PC-9 (cell line): ENCODE measurements around the gene ELF4. TPM values are rescaled to one million over a fixed set of nuclear protein-coding genes. Genes with fewer than 3 reads are reported as not detected.

ENCODE experiments used
- BruUV-seq: library from RNA; stranded (reverse); fragments of 400-500 nt; replicated peaks from 2 replicates; lab custom pipeline; 2021; lab: Mats Ljungman, UMichigan
- CTCF ChIA-PET: fragments of 300-600 bp; sonication (Branson Sonifier 250); formaldehyde crosslinking; loops from one replicate; lab custom pipeline; 2022; ENCODE audit warnings: antibody characterized with exemption; lab: Charles Lee
- POLR2A ChIA-PET: fragments of 300-600 bp; sonication (Branson Sonifier 250); formaldehyde crosslinking; loops from one replicate; lab custom pipeline; 2022; ENCODE audit warnings: antibody characterized with exemption; ENCODE audit not compliant: unreplicated experiment; lab: Charles Lee
- DNase-seq, 2 experiments: peaks; one replicate each; pipeline versions ENCODE4 v3.0.0 to v3.0.0-alpha.2; 2015 to 2022; ENCODE audit warnings: mixed read lengths in 1 of 2
- H2AFZ ChIP-seq: fragments of 200-600 bp; sonication (generic); 2 replicates; pipeline ENCODE4 v1.8.1; 2017; ENCODE audit warnings: antibody characterized with exemption
- H3F3A ChIP-seq: fragments of 200-600 bp; sonication (generic); 2 replicates; pipeline ENCODE4 v1.8.1; 2017; ENCODE audit warnings: antibody characterized with exemption, mild to moderate bottlenecking, low read depth; ENCODE audit not compliant: insufficient read depth
- H3K27ac ChIP-seq: fragments of 200-600 bp; sonication (generic); 2 replicates; pipeline ENCODE4 v1.6.1; 2016; ENCODE audit warnings: mixed run types
- H3K27me3 ChIP-seq: fragments of 200-600 bp; sonication (generic); 2 replicates; pipeline ENCODE4 v1.6.1; 2016; ENCODE audit warnings: low read depth, mixed run types; ENCODE audit not compliant: insufficient read depth
- H3K36me3 ChIP-seq: fragments of 200-600 bp; sonication (generic); 2 replicates; pipeline ENCODE4 v1.6.1; 2016; ENCODE audit warnings: low read depth, mixed run types
- H3K4me1 ChIP-seq: fragments of 200-600 bp; sonication (generic); replicated peaks from 2 replicates; pipeline ENCODE4 v1.6.1; 2016; ENCODE audit warnings: mixed run types; ENCODE audit not compliant: insufficient read depth
- H3K4me2 ChIP-seq: fragments of 200-600 bp; sonication (generic); 2 replicates; pipeline ENCODE4 v1.6.1; 2017; ENCODE audit warnings: mixed run types
- H3K4me3 ChIP-seq: fragments of 200-600 bp; sonication (generic); 2 replicates; pipeline ENCODE4 v1.6.1; 2016; ENCODE audit warnings: mixed run types
- H3K79me2 ChIP-seq: fragments of 200-600 bp; sonication (generic); 2 replicates; pipeline ENCODE4 v1.6.1; 2017; ENCODE audit warnings: low read depth, mixed run types
- H3K9me2 ChIP-seq: fragments of 200-600 bp; sonication (generic); 2 replicates; pipeline ENCODE4 v1.8.1; 2017; ENCODE audit warnings: mild to moderate bottlenecking; ENCODE audit not compliant: insufficient read depth
- H3K9me3 ChIP-seq: fragments of 200-600 bp; sonication (generic); 2 replicates; pipeline ENCODE4 v1.8.1; 2016; ENCODE audit warnings: low read depth; ENCODE audit not compliant: insufficient read depth
- H4K20me1 ChIP-seq: fragments of 200-600 bp; sonication (generic); 2 replicates; pipeline ENCODE4 v1.8.1; 2017; ENCODE audit not compliant: insufficient read depth
- CTCF ChIP-seq: fragments of 200-600 bp; sonication (generic); conservative IDR thresholded peaks from 2 replicates; pipeline ENCODE4 v1.6.1; 2017; ENCODE audit warnings: mixed run types, antibody characterized with exemption, mild to moderate bottlenecking, moderate library complexity
- EZH2 ChIP-seq: fragments of 200-600 bp; sonication (generic); IDR thresholded peaks from 2 replicates; pipeline ENCODE4 v1.8.0; 2017; ENCODE audit warnings: antibody characterized with exemption, low read depth
- intact Hi-C: fragments of 100-400 bp; cut with micrococcal nuclease; formaldehyde crosslinking; loops from one replicate; pipeline ENCODE4 v1.10.0; 2022; ENCODE audit not compliant: unreplicated experiment
- total RNA-seq: library from RNA; stranded (reverse); gene quantifications from 2 replicates; pipeline ENCODE4 v1.2.3, GENCODE V29; 2021

The ELF4 gene
- total RNA-seq, 1 experiment from 2014 or later = 60.3 TPM

- peak; percentile 55 to 64 for DNase-seq
- Histone ChIP-seq H3K79me2 (peaks cover 37% of the 10 kb centered on the region), H2AFZ (peak overlapping the region; percentile 77), H3K27ac (peak overlapping the region; percentile 83), H3K9me3 (no peaks in the 10 kb centered on the region), H3F3A (peaks cover 44% of the 10 kb centered on the region), H3K4me1 (peaks cover 71% of the 10 kb centered on the region), H3K27me3 (no peaks in the 10 kb centered on the region), H3K36me3 (no peaks in the 10 kb centered on the region), H3K9me2 (no peaks in the 10 kb centered on the region), H3K4me2 (peak overlapping the region; percentile 78), H3K4me3 (peak overlapping the region; percentile 78), H4K20me1 (peaks cover 16% of the 10 kb centered on the region)
- TSS peak; percentile 40 for BruUV-seq
- ChIA-PET POLR2A (interaction anchor here (0.6 kb wide), 2 partner anchors 75 to 559 kb away, joined by 4 to 5 read pairs; no protein-coding TSS in a partner anchor), CTCF (interaction anchor here (0.7 kb wide), 1 partner anchor 11 kb away, joined by 3 read pairs; no protein-coding TSS in a partner anchor)
- intact Hi-C loops = loop anchor here (5.0 kb wide), 2 partner anchors 56 to 129 kb away; partner anchors contain the start of genes AIFM1 and BCORL1
- no peak for TF ChIP-seq CTCF
- TF ChIP-seq EZH2 = no peak
These were observed 1.2 kb upstream of the ELF4 start for GRCh38 chrX:130111220-130112154.

DNA sequence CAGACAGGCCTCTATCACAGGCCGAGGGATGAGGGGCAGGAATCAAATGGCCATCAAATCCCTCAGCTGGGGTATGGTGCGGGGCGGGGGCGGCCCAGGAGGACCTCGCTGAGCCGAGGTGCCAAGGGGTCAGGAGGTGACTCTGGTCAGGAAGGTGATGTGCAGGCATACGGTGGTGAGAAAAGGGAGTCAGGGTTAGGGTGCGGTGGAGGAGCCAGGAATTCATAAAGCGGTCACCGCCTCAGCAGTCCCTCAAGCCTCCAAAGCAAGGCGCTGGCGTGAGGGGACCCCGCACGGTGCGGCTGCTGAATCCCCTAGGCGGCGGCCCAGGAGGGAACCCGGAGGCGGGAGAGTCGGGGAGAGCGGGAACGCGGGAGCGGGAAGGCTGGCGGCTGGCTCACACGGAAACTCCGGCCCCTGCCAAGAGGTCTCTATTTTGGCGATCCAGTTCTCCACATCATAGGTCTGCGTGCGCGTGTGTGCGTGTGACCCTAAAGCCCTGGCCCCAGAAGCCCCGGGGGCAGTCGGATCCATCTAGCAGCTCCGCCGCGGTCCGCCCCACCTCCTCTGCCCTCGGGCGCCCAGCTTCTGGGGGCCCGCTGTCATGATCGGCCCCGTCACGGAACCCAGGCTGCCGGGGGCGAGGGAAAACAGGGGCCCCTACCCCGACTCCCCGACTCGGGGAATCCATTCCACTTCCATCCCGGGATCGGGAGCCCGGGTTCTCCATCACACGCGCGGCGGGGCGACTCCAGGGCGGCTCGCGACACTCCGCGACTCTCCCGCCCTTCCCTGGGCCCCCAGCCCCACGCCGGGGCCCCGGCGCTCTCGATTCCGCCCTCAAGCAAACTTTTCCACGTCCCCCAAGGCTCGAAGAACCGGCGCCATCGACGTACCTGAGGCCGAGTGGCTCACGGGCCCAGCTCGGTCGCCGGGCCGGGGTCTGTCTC lies 593 bp downstream of the ELF4 start:
- Histone ChIP-seq H3K27ac (peak overlapping the region; percentile 92), H3K9me2 (no peaks in the 10 kb centered on the region), H3K4me1 (peaks cover 76% of the 10 kb centered on the region), H3K79me2 (peaks cover 55% of the 10 kb centered on the region), H4K20me1 (peaks cover 30% of the 10 kb centered on the region), H3K9me3 (no peaks in the 10 kb centered on the region), H3K4me3 (peak overlapping the region; percentile 94), H2AFZ (peak overlapping the region; percentile 84), H3F3A (peaks cover 43% of the 10 kb centered on the region), H3K4me2 (peak overlapping the region; percentile 94), H3K36me3 (0 out of 2 replicates have a peak, but pooled peaks cover 3% of the 10 kb centered on the region), H3K27me3 (no peaks in the 10 kb centered on the region)
- intact Hi-C loops = loop anchor here (2.0 to 5.0 kb wide), 3 partner anchors 15 to 127 kb away; partner anchors contain the start of genes AIFM1 and BCORL1
- ChIA-PET CTCF (no interaction called here), POLR2A (interaction anchor here (0.6 kb wide), 4 partner anchors 12 to 263 kb away, joined by 3 to 5 read pairs (median 4); no protein-coding TSS in a partner anchor)
- no peak for DNase-seq
- no peak for TF ChIP-seq EZH2
- TF ChIP-seq CTCF = no peak
- BruUV-seq = no TSS peak
